Mesendoderm (in vitro differentiated cells): ENCODE results near the gene MICAL2.

Source experiments
- DNase-seq: peaks from one replicate; pipeline ENCODE4 v3.0.0; 2013
- H2AK5ac ChIP-seq: 2 replicates; pipeline ENCODE4 v1.6.1; 2013; ENCODE audit warnings: low read length, inconsistent platforms
- H2BK120ac ChIP-seq: 2 replicates; pipeline ENCODE4 v1.6.1; 2013; ENCODE audit warnings: low read depth, mild to moderate bottlenecking, low read length, moderate library complexity, mixed read lengths
- H2BK15ac ChIP-seq: replicated peaks from 2 replicates; pipeline ENCODE4 v1.6.1; 2013; ENCODE audit warnings: low read depth, mild to moderate bottlenecking, moderate library complexity
- H2BK5ac ChIP-seq: 2 replicates; pipeline ENCODE4 v1.6.1; 2013; ENCODE audit warnings: low read length, inconsistent platforms
- H3K18ac ChIP-seq: 2 replicates; pipeline ENCODE4 v1.6.1; 2013; ENCODE audit warnings: mild to moderate bottlenecking, low read length, mixed read lengths
- H3K23ac ChIP-seq: one replicate; pipeline ENCODE4 v1.6.1; 2013; ENCODE audit warnings: low read length
- H3K27ac ChIP-seq: 2 replicates; pipeline ENCODE4 v1.5.1; 2013; ENCODE audit warnings: low read depth, mild to moderate bottlenecking, inconsistent platforms, low read length, moderate library complexity
- H3K27me3 ChIP-seq: 2 replicates; pipeline ENCODE4 v1.6.1; 2013; ENCODE audit warnings: low read length, control low read depth, mild to moderate bottlenecking, inconsistent platforms; ENCODE audit not compliant: insufficient read depth, poor library complexity
- H3K36me3 ChIP-seq: 2 replicates; pipeline ENCODE4 v1.6.1; 2013; ENCODE audit warnings: low read length, inconsistent platforms; ENCODE audit not compliant: control insufficient read depth, insufficient read depth
- H3K4ac ChIP-seq: one replicate; pipeline ENCODE4 v1.6.1; 2013; ENCODE audit warnings: low read depth, mild to moderate bottlenecking, low read length, moderate library complexity
- H3K4me1 ChIP-seq: 2 replicates; pipeline ENCODE4 v1.6.1; 2013; ENCODE audit warnings: low read depth, low read length, inconsistent platforms; ENCODE audit not compliant: control insufficient read depth
- H3K4me2 ChIP-seq: 2 replicates; pipeline ENCODE4 v1.6.1; 2013; ENCODE audit warnings: low read length
- H3K4me3 ChIP-seq: 2 replicates; pipeline ENCODE4 v1.5.1; 2013; ENCODE audit warnings: mild to moderate bottlenecking, low read length
- H3K56ac ChIP-seq: one replicate; pipeline ENCODE4 v1.6.1; 2013; ENCODE audit warnings: low read length
- H3K79me1 ChIP-seq: 2 replicates; pipeline ENCODE4 v1.6.1; 2013; ENCODE audit warnings: low read length, inconsistent platforms
- H3K79me2 ChIP-seq: 2 replicates; pipeline ENCODE4 v1.6.1; 2013; ENCODE audit warnings: mild to moderate bottlenecking, low read length; ENCODE audit not compliant: control insufficient read depth, insufficient read depth
- H3K9ac ChIP-seq: 2 replicates; pipeline ENCODE4 v1.6.1; 2013; ENCODE audit warnings: low read length, inconsistent platforms
- H4K5ac ChIP-seq: one replicate; pipeline ENCODE4 v1.6.1; 2013; ENCODE audit warnings: low read length
- H4K8ac ChIP-seq: one replicate; pipeline ENCODE4 v1.6.1; 2013; ENCODE audit warnings: low read depth, mild to moderate bottlenecking, control low read depth, low read length, moderate library complexity
- WGBS: extraction: QIAGEN DNeasy Blood & Tissue Kit; methylation state at CpG from one replicate; pipeline ENCODE4 v1.1.7; 2013; ENCODE audit warnings: low lambda C conversion rate, missing lambda C conversion rate; ENCODE audit not compliant: insufficient coverage; ENCODE audit errors: extremely low coverage; 5-methylcytosine and 5-hydroxymethylcytosine counted together

MICAL2 gene

DNA sequence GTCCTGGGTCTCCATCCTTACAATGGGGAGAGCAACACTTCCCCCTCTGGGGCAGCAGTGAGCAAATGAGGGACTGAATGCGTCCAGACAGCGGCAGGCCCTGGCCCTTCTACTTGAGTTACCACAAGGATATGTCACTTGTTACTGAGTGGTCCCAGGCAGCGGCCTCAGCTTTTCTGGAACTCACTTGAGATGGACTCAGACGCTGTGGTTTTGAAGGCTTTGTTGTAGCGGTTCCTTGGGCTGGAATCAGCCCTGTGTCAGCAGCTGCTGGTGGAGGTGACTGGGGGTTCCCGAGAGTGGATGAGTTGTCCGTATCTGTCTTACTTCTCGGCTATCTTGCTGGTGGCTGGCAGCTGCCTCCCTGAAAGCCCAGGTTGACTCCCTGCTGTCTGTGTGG lies 77.0 kb downstream of the MICAL2 start:
- no peak for DNase-seq
- Histone ChIP-seq H3K27me3 (no peaks in the 10 kb centered on the region), H3K9ac (no peak overlapping the region), H2BK120ac (no peak overlapping the region), H3K36me3 (no peaks in the 10 kb centered on the region), H2BK15ac (no peak overlapping the region), H3K79me2 (no peaks in the 10 kb centered on the region), H3K4me1 (peaks cover 5% of the 10 kb centered on the region), H2AK5ac (no peak overlapping the region), H4K5ac (no peak overlapping the region), H3K27ac (no peak overlapping the region), H3K79me1 (no peaks in the 10 kb centered on the region), H3K4ac (no peak overlapping the region), H3K4me3 (no peak overlapping the region), H3K18ac (no peak overlapping the region), H3K56ac (peak overlapping the region; percentile 37), H3K4me2 (no peak overlapping the region), H3K23ac (no peak overlapping the region), H2BK5ac (no peak overlapping the region), H4K8ac (no peak overlapping the region)
- no CpG with 5 or more reads among the region's 8 CpGs for WGBS

- no peak overlapping the region for H2BK15ac ChIP-seq
- H3K36me3 ChIP-seq = no peaks in the 10 kb centered on the region
- no peak overlapping the region for H3K9ac ChIP-seq
- no peak overlapping the region for H3K23ac ChIP-seq
- H4K8ac ChIP-seq = no peak overlapping the region
- no peak overlapping the region for H3K4me3 ChIP-seq
- no peak overlapping the region for H3K4ac ChIP-seq
- H2BK120ac ChIP-seq = no peak overlapping the region
- no peak overlapping the region for H2AK5ac ChIP-seq
- DNase-seq = no peak
- no peak overlapping the region for H3K56ac ChIP-seq
- H3K18ac ChIP-seq = no peak overlapping the region
- no peak overlapping the region for H4K5ac ChIP-seq
- WGBS = no CpG with 5 or more reads among the region's 3 CpGs
- H3K79me2 ChIP-seq = no peaks in the 10 kb centered on the region
- no peaks in the 10 kb centered on the region for H3K79me1 ChIP-seq
- H3K27ac ChIP-seq = no peak overlapping the region
- no peaks in the 10 kb centered on the region for H3K4me1 ChIP-seq
- H2BK5ac ChIP-seq = no peak overlapping the region
- no peaks in the 10 kb centered on the region for H3K27me3 ChIP-seq
- no peak overlapping the region for H3K4me2 ChIP-seq
Observed at GRCh38 chr11:12188548-12189317, 78.3 kb downstream of the MICAL2 start.

DNA sequence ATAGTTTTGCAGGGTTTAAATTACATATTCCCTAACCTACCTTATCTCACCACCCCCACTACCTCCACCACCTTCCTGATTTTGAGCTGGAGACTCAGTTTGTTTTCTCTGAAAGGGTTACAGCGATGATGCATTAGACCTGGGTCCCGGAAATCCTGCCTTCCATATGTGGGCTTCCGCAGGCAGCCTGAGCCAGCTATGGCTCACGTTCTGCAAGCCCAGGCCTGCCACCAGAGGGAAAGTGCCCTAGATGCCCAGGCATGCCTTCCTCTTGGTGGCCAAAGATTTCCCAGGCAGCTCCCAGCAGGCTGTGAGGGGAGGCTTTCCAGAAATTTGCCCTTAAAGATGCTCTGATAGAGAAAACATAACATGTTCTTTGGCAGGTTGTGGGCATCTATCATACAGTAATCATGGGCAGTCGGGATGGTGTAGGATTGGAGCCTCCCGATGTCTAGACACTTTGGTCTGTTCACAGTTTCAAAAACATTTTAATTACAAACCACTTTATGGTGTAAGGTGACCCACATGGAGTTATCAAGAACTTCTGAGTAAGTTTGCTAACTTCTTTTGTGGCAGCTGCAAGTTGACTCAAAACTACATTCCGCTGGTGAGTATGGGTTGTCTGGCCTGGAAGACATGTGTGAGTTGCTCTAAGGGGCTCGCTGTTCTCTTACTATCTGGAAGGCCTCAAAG lies 79.3 kb downstream of the MICAL2 start:
- no peak overlapping the region for H2BK120ac ChIP-seq
- no peak overlapping the region for H3K4me3 ChIP-seq
- H3K56ac ChIP-seq = no peak overlapping the region
- no peak overlapping the region for H2AK5ac ChIP-seq
- no peak overlapping the region for H3K9ac ChIP-seq
- H3K4ac ChIP-seq = no peak overlapping the region
- H4K5ac ChIP-seq = no peak overlapping the region
- no peak overlapping the region for H3K27ac ChIP-seq
- H3K79me1 ChIP-seq = no peaks in the 10 kb centered on the region
- no peaks in the 10 kb centered on the region for H3K4me1 ChIP-seq
- H2BK5ac ChIP-seq = no peak overlapping the region
- no peaks in the 10 kb centered on the region for H3K79me2 ChIP-seq
- no peak overlapping the region for H2BK15ac ChIP-seq
- no peak for DNase-seq
- H3K23ac ChIP-seq = no peak overlapping the region
- H3K27me3 ChIP-seq = no peaks in the 10 kb centered on the region
- no peak overlapping the region for H3K18ac ChIP-seq
- no peaks in the 10 kb centered on the region for H3K36me3 ChIP-seq
- H3K4me2 ChIP-seq = no peak overlapping the region
- WGBS = no CpG with 5 or more reads among the region's 8 CpGs
- no peak overlapping the region for H4K8ac ChIP-seq

GRCh38 chr11:12190511-12190910 lies 80.1 kb downstream of the MICAL2 start:
- Histone ChIP-seq H2AK5ac (no peak overlapping the region), H3K4me1 (no peaks in the 10 kb centered on the region), H4K5ac (no peak overlapping the region), H2BK15ac (no peak overlapping the region), H2BK120ac (no peak overlapping the region), H2BK5ac (no peak overlapping the region), H3K4me3 (no peak overlapping the region), H3K79me2 (no peaks in the 10 kb centered on the region), H3K27ac (no peak overlapping the region), H3K27me3 (no peaks in the 10 kb centered on the region), H3K9ac (no peak overlapping the region), H3K36me3 (no peaks in the 10 kb centered on the region), H3K4me2 (no peak overlapping the region), H3K4ac (no peak overlapping the region), H4K8ac (no peak overlapping the region), H3K23ac (no peak overlapping the region), H3K18ac (no peak overlapping the region), H3K79me1 (no peaks in the 10 kb centered on the region), H3K56ac (no peak overlapping the region)
- no peak for DNase-seq

GRCh38 chr11:12192794-12193514 lies 82.6 kb downstream of the MICAL2 start:
- Histone ChIP-seq H3K79me1 (no peaks in the 10 kb centered on the region), H3K18ac (no peak overlapping the region), H2BK5ac (no peak overlapping the region), H3K36me3 (no peaks in the 10 kb centered on the region), H2AK5ac (no peak overlapping the region), H3K4me2 (no peak overlapping the region), H3K4me3 (no peak overlapping the region), H3K23ac (no peak overlapping the region), H2BK120ac (no peak overlapping the region), H4K8ac (no peak overlapping the region), H4K5ac (no peak overlapping the region), H3K56ac (no peak overlapping the region), H3K9ac (no peak overlapping the region), H3K27ac (no peak overlapping the region), H3K4ac (no peak overlapping the region), H3K79me2 (no peaks in the 10 kb centered on the region), H3K27me3 (no peaks in the 10 kb centered on the region), H2BK15ac (no peak overlapping the region), H3K4me1 (no peaks in the 10 kb centered on the region)
- WGBS = no CpG with 5 or more reads among the region's 8 CpGs
- DNase-seq = no peak
